GM18502 (cell line): ENCODE results near the gene ZBTB48.
"Not testable (repeated sequence)": the region's sequence is repeated elsewhere in the genome, so short reads cannot be mapped to it uniquely, and the experiment has no call there.

Experiments
- ATAC-seq: cut with Tn5 transposase; IDR thresholded peaks from one replicate; pipeline ENCODE4 v1.9.1; 2021; ENCODE audit warnings: mild to moderate bottlenecking; ENCODE audit not compliant: unreplicated experiment, poor library complexity

The ZBTB48 gene

GRCh38 chr1:6579374-6580118, at the start of gene ZBTB48:
ZBTB48 (plus strand) TSS chr1:6579994; CDS start chr1:6580610, 616 bp downstream.
- ATAC-seq, result peak; percentile 93

GRCh38 chr1:6530504-6531160, 49.2 kb upstream of the ZBTB48 start:
- ATAC-seq, result no peak

- ATAC-seq, result no peak
Measured at GRCh38 chr1:6531996-6532395, 47.8 kb upstream of the ZBTB48 start.

GRCh38 chr1:6534248-6534822, 45.5 kb upstream of the ZBTB48 start:
- ATAC-seq, result no peak

DNA sequence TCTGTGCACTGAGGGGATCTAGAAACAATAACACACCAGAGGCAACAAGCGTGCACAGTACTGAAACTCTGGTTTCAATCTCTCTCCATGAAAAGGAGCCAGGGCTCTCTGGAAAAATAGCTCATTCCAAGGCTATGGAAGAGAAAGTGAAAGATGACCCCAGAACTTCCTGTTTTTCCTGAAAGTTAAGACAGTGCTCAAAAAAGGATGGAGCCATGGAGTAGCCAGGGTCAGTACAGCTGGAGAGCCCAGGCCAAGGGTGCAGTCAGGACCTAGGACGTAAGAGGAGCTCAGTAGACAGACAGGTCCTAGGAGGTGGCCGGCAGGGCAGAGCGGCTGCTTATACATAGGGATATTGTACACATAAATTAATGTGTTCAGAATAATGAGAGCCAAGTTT, 44.6 kb upstream of the ZBTB48 start:
- no peak for ATAC-seq

GRCh38 chr1:6536291-6536690, 43.5 kb upstream of the ZBTB48 start:
- ATAC-seq, result no peak

DNA sequence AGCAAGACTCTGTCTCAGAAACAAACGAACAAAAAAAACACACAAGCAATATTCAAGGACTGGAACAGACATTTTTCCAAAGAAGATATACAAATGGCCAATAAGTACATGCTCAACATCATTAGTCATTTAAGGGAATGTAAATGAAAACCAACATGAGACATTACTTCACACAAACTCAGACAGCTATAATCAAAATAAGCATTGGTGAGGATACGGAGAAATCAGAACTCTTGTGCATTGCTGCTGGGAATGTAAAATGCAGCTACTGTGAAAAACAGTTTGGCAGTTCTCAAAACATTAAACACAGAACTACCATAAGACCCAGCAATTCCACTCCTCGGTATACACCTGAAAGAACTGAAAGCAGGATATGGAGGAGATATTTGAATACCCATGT, 40.8 kb upstream of the ZBTB48 start:
- no peak for ATAC-seq

DNA sequence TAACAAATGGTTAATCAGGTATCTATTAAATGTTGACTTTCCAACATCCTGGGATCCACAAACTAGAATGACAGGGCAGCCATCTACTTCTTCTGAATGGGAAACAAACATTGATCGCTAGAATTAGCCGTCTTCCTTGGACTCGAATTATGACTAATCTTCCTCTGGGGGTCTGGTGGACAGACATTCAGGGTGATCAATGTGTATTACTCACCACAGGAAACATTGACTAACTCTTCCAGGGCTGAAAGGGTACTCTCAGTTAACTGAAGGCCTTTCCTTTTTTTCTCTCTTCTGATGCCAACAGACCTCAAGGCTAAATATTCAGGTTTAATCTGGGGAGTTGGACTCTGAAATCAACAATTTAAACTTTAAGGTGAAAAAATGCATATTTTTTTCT, 35.0 kb upstream of the ZBTB48 start:
- no peak for ATAC-seq

DNA sequence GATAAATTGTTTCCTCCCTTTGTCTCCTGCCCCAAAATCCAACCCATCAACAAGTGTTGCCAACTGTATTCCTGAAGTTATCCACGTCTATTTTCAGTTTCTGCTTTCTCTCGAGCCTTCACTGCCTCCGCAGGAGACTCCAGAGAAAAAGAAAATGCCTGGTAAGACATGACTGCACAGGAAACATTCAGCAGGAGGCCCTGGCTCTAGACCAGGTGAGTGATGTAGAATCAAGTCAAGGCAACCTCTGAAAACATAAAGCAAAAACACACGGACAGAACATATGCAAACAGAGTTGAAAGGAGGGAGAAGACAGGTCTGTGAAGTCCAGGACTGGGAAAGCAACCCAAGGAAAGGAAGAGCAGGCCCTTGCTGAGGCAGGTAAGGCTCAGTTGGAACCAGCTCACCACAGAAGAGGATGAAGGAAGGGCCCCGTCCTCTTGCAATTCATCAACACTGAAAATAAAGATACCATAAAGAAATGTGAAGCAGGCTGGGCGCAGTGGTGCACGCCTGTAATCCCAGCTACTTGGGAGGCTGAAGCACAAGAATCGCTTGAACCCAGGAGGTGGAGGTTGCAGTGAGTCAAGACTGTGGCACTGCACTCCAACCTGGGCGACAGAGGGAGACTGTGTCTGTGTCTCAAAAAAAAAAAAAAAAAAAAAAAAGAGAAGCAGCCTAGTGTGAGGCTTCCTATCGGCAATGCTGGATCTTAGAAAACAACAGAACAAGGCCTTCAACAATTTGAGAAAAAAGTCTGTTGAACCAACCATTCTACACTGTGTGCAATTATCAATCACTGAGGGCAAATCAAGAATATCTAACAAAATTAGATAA, 34.3 kb upstream of the ZBTB48 start:
- ATAC-seq, result no peak

DNA sequence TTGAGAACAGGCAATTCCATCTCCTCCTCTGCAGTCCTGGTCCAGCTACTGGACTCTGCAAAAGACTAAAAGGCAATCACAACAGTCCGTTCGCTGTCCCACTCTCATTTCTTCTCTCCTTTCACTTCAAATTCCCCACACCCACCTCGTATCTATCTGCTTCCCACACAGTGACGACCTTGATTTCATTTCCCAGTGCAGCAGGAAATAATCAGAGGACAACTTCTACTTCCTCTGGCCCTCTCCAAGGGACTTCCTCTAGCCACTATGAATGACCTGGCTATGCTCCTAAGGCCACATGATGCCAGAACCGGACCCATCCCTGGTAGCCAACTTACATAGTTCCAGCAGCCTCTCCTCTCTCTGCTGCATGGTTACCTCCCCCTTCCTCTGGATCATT, 33.5 kb upstream of the ZBTB48 start:
- ATAC-seq, result no peak

DNA sequence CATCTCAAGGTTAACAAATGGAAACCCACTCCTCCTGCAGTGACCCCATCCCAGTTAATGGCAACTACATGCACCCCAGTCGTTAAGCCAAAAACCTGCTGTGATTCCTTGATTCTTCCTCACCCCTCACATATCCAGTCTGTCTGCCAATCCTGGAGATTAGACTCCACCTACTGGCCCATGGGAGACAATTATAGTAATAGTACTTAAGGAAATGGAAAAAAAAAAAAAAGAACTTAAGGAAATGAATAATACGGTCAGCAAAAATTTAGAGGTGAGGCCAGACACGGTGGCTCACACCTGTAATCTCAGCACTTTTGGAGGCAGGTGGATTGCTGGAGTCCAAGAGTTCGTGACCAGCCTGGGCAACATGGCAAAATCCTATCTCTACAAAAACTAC, 32.5 kb upstream of the ZBTB48 start:
- ATAC-seq, result no peak

- ATAC-seq, result peak; percentile 91
Measured at GRCh38 chr1:6554031-6554906, 25.5 kb upstream of the ZBTB48 start, which contains the start of gene NOL9. NOL9 (minus strand) TSS chr1:6554513; CDS start chr1:6554502, 11 bp downstream.

- ATAC-seq, result no peak
Measured at GRCh38 chr1:6554907-6555778, 24.7 kb upstream of the ZBTB48 start, which contains the start of gene TAS1R1. TAS1R1 (plus strand) TSS chr1:6555307; CDS start chr1:6555374, 67 bp downstream.

GRCh38 chr1:6557597-6557996, 22.2 kb upstream of the ZBTB48 start:
- ATAC-seq, result no peak

GRCh38 chr1:6559161-6559560, 20.6 kb upstream of the ZBTB48 start:
- ATAC-seq, result not testable (repeated sequence)

GRCh38 chr1:6560267-6560666, 19.5 kb upstream of the ZBTB48 start:
- ATAC-seq, result no peak

GRCh38 chr1:6569033-6569432, 10.8 kb upstream of the ZBTB48 start:
- no peak for ATAC-seq

GRCh38 chr1:6570100-6570499, 9.7 kb upstream of the ZBTB48 start:
- ATAC-seq, result no peak

GRCh38 chr1:6570987-6571386, 8.8 kb upstream of the ZBTB48 start:
- ATAC-seq, result no peak
